HepG2 (cell line): ENCODE results near the gene SYT8. TPM values are rescaled to one million over a fixed set of nuclear protein-coding genes. Genes with fewer than 3 reads are reported as not detected.

Experiments
- ATF7-NPFF ChIP-seq: sonication (generic); formaldehyde crosslinking; IDR thresholded peaks from 2 replicates; pipeline ENCODE4 v1.8.1; 2023; ENCODE audit warnings: mild to moderate bottlenecking, low read depth, missing genetic modification reagents, moderate library complexity
- HNRNPL ChIP-seq: fragments of 200-400 bp; formaldehyde crosslinking; IDR thresholded peaks from 2 replicates; pipeline ENCODE4 v1.6.1; 2017; ENCODE audit warnings: mild to moderate bottlenecking, low read depth, low read length
- HOXA3 ChIP-seq: sonication (generic); formaldehyde crosslinking; IDR thresholded peaks from 2 replicates; pipeline ENCODE4 v1.5.0; 2020; ENCODE audit warnings: missing genetic modification reagents
- IRF2 ChIP-seq: IDR thresholded peaks from 2 replicates; pipeline ENCODE4 v1.6.1; 2018; ENCODE audit warnings: missing genetic modification reagents, missing compliant biosample characterization
- JUND ChIP-seq: sonication (generic); formaldehyde crosslinking; IDR thresholded peaks from 2 replicates; pipeline ENCODE4 v1.8.0; 2022; ENCODE audit warnings: mild to moderate bottlenecking, missing genetic modification reagents
- KDM5B ChIP-seq: sonication (generic); formaldehyde crosslinking; IDR thresholded peaks from 2 replicates; pipeline ENCODE4 v1.4.0; 2020; ENCODE audit warnings: missing genetic modification reagents, mild to moderate bottlenecking, borderline replicate concordance
- NFE2 ChIP-seq: sonication (generic); formaldehyde crosslinking; IDR thresholded peaks from 2 replicates; pipeline ENCODE4 v1.4.0; 2020; ENCODE audit warnings: missing genetic modification reagents
- NFKB2 ChIP-seq: sonication (generic); formaldehyde crosslinking; IDR thresholded peaks from 2 replicates; pipeline ENCODE4 v1.4.0; 2020; ENCODE audit warnings: missing genetic modification reagents, borderline replicate concordance
- RARA ChIP-seq: IDR thresholded peaks from 2 replicates; pipeline ENCODE4 v1.6.1; 2016; ENCODE audit warnings: missing genetic modification reagents, missing compliant biosample characterization
- RXRB ChIP-seq: IDR thresholded peaks from 2 replicates; pipeline ENCODE4 v1.6.1; 2016; ENCODE audit warnings: borderline replicate concordance, missing genetic modification reagents, missing compliant biosample characterization
- TAF15 ChIP-seq: fragments of 200-400 bp; formaldehyde crosslinking; IDR thresholded peaks from one replicate; pipeline ENCODE4 v1.6.1; 2018; ENCODE audit warnings: mild to moderate bottlenecking, low read depth, low read length; ENCODE audit not compliant: poor library complexity, severe bottlenecking
- ZBTB38 ChIP-seq: sonication (generic); formaldehyde crosslinking; IDR thresholded peaks from 2 replicates; pipeline ENCODE4 v1.5.1; 2020; ENCODE audit warnings: mild to moderate bottlenecking, missing genetic modification reagents
- ZNF232 ChIP-seq: sonication (generic); formaldehyde crosslinking; IDR thresholded peaks from 2 replicates; pipeline ENCODE4 v1.4.0; 2020; ENCODE audit warnings: missing genetic modification reagents, borderline replicate concordance
- ZNF563 ChIP-seq: sonication (generic); formaldehyde crosslinking; IDR thresholded peaks from 2 replicates; pipeline ENCODE4 v1.8.0; 2022; ENCODE audit warnings: mild to moderate bottlenecking, moderate library complexity, missing genetic modification reagents
- ZNF589 ChIP-seq: sonication (generic); formaldehyde crosslinking; conservative IDR thresholded peaks from 2 replicates; pipeline ENCODE4 v1.8.0; 2022; ENCODE audit warnings: mild to moderate bottlenecking, moderate library complexity, missing genetic modification reagents
- ZNF773 ChIP-seq: sonication (generic); formaldehyde crosslinking; IDR thresholded peaks from 2 replicates; pipeline ENCODE4 v1.4.0; 2020; ENCODE audit warnings: missing genetic modification reagents, borderline replicate concordance
- ZSCAN21 ChIP-seq: sonication (generic); formaldehyde crosslinking; IDR thresholded peaks from 2 replicates; pipeline ENCODE4 v1.8.0; 2022; ENCODE audit warnings: mild to moderate bottlenecking, missing genetic modification reagents, moderate library complexity, borderline replicate concordance
- polyA plus RNA-seq, 8 experiments: library from polyadenylated mRNA; depleted of rRNA in 3 of 8; stranded (reverse) in 7 of 8; unstranded in 1 of 8; fragments of >200 nt; fragmentation: Illumina TruSeq in 4 of 8; extraction: Trizol in 4 of 8; gene quantifications; 2 replicates each; pipeline versions ENCODE4 v1.2.1 to v1.2.3, GENCODE V29; 2011 to 2016; ENCODE audit warnings: low read depth in 4 of 8, missing spikeins in 1 of 8, mixed read lengths in 1 of 8; ENCODE audit not compliant: insufficient read depth in 1 of 8
- total RNA-seq, 5 experiments: library from RNA; depleted of rRNA; stranded (reverse); fragments of >200 nt; fragmentation: Illumina TruSeq; extraction: Trizol; gene quantifications; 2 replicates each; pipeline ENCODE4 v1.2.3, GENCODE V29; 2016; ENCODE audit warnings: low read depth in 1 of 5
- TF ChIP-seq, protein P1 (sequence below): sonication (generic); formaldehyde crosslinking; IDR thresholded peaks from 2 replicates; pipeline ENCODE4 v1.4.0; 2020; ENCODE audit warnings: mild to moderate bottlenecking, missing genetic modification reagents
- TF ChIP-seq, protein P2 (sequence below): sonication (generic); formaldehyde crosslinking; IDR thresholded peaks from 2 replicates; pipeline ENCODE4 v1.8.0; 2023; ENCODE audit warnings: mild to moderate bottlenecking, missing genetic modification reagents
- TF ChIP-seq, protein P3 (sequence below): sonication (generic); formaldehyde crosslinking; IDR thresholded peaks from 2 replicates; pipeline ENCODE4 v1.9.0; 2022; ENCODE audit warnings: missing genetic modification reagents, mild to moderate bottlenecking, borderline replicate concordance
- TF ChIP-seq, protein P4 (sequence below): IDR thresholded peaks from 2 replicates; pipeline ENCODE4 v1.6.1; 2016

SYT8 gene
- total and polyA plus RNA-seq, 2 of the 13 experiments (the other 11 are each of a cell fraction or from before 2014, with no cell fraction given): 0.60 to 2.3 TPM

DNA sequence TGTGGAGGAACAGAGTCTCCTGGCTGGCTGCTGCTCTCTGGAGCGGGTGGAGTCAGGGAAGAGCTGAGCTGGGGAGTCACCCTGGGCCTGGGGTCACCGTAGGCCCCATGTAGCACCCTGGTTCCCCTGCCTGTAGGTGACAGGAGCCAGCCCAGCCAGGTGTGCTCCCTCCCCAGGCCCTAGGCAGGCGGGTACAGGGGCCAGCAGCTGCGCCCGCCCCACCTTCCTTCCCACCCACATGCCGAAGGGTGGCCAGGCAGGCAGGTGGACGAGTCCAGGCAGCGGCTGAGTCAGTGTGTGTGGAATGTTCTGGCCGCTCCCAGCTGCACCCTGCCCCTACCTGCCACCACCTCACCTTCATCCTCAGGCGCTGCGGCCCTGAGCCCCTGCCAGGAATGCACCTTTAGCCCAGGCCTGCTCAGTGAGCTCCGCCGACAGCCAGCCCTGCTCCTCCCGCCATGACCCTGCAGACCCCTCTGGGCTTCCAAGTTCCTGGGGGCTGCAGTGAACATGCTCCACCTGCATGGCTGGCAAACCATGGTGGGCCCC, 654 bp upstream of the SYT8 start (continued):
- TF ChIP-seq RXRB (CRISPR knock-in tag) (peak; percentile 51; the same call in 1 of the 2 replicates), ZNF589 (0 out of 2 replicates have a peak, but pooled peaks have one; percentile 43), HNRNPL (0 out of 2 replicates have a peak, but pooled peaks have one; percentile 42), NFKB2 (CRISPR knock-in tag) (0 out of 2 replicates have a peak, but pooled peaks have one; percentile 64), RARA (CRISPR knock-in tag) (peak; percentile 55), NFE2 (CRISPR knock-in tag) (no peak), ZNF232 (CRISPR knock-in tag) (peak; percentile 89; the same call in 1 of the 2 replicates), HOXA3 (peak; percentile 59; the same call in 1 of the 2 replicates), ZSCAN21 (CRISPR knock-in tag) (peak; percentile 69; the same call in 1 of the 2 replicates), ZBTB38 (CRISPR knock-in tag) (peak; percentile 81), ZNF563 (peak; percentile 85; the same call in 1 of the 2 replicates), TAF15 (no peak), ZNF773 (CRISPR knock-in tag) (no peak), ATF7-NPFF (CRISPR knock-in tag) (peak; percentile 74; the same call in 1 of the 2 replicates), KDM5B (CRISPR knock-in tag) (peak; percentile 78), IRF2 (CRISPR knock-in tag) (peak; percentile 37; the same call in 1 of the 2 replicates), JUND (peak; percentile 89)
- TF ChIP-seq, protein P1, sequence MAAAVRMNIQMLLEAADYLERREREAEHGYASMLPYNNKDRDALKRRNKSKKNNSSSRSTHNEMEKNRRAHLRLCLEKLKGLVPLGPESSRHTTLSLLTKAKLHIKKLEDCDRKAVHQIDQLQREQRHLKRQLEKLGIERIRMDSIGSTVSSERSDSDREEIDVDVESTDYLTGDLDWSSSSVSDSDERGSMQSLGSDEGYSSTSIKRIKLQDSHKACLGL (CRISPR knock-in tag): 0 out of 2 replicates have a peak, but pooled peaks have one; percentile 32
- TF ChIP-seq, protein P2, sequence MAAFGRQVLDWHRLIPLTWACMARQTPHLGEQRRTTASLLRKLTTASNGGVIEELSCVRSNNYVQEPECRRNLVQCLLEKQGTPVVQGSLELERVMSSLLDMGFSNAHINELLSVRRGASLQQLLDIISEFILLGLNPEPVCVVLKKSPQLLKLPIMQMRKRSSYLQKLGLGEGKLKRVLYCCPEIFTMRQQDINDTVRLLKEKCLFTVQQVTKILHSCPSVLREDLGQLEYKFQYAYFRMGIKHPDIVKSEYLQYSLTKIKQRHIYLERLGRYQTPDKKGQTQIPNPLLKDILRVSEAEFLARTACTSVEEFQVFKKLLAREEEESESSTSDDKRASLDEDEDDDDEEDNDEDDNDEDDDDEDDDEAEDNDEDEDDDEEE (CRISPR knock-in tag): peak; percentile 45; the same call in 1 of the 2 replicates
- TF ChIP-seq, protein P3, sequence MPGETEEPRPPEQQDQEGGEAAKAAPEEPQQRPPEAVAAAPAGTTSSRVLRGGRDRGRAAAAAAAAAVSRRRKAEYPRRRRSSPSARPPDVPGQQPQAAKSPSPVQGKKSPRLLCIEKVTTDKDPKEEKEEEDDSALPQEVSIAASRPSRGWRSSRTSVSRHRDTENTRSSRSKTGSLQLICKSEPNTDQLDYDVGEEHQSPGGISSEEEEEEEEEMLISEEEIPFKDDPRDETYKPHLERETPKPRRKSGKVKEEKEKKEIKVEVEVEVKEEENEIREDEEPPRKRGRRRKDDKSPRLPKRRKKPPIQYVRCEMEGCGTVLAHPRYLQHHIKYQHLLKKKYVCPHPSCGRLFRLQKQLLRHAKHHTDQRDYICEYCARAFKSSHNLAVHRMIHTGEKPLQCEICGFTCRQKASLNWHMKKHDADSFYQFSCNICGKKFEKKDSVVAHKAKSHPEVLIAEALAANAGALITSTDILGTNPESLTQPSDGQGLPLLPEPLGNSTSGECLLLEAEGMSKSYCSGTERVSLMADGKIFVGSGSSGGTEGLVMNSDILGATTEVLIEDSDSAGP (CRISPR knock-in tag): peak; percentile 30; the same call in 1 of the 2 replicates
- TF ChIP-seq, protein P4, sequence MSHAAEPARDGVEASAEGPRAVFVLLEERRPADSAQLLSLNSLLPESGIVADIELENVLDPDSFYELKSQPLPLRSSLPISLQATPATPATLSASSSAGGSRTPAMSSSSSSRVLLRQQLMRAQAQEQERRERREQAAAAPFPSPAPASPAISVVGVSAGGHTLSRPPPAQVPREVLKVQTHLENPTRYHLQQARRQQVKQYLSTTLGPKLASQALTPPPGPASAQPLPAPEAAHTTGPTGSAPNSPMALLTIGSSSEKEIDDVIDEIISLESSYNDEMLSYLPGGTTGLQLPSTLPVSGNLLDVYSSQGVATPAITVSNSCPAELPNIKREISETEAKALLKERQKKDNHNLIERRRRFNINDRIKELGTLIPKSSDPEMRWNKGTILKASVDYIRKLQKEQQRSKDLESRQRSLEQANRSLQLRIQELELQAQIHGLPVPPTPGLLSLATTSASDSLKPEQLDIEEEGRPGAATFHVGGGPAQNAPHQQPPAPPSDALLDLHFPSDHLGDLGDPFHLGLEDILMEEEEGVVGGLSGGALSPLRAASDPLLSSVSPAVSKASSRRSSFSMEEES (CRISPR knock-in tag): peak; percentile 40; the same call in 1 of the 2 replicates
